GM12878 (cell line): ENCODE measurements around the gene KCNQ1OT1. TPM values are rescaled to one million over a fixed set of nuclear protein-coding genes. Genes with fewer than 3 reads are reported as not detected.

Experiments
- ATAC-seq: fragments of 200-7000 bp; cut with Tn5 transposase; 3 replicates; pipeline ENCODE4 v1.9.1; 2020; ENCODE audit warnings: mild to moderate bottlenecking, moderate library complexity
- BruUV-seq: library from RNA; stranded (reverse); fragments of 400-500 nt; replicated peaks from 2 replicates; lab custom pipeline; 2021; lab: Mats Ljungman, UMichigan
- CTCF ChIA-PET: fragments of 300-600 bp; sonication (Branson Sonifier 250); formaldehyde crosslinking; extraction: SDS; loops from one replicate; lab custom pipeline; 2021; ENCODE audit warnings: inconsistent platforms; lab: Yijun Ruan, JAX
- POLR2A ChIA-PET: fragments of 350-600 bp; formaldehyde crosslinking; extraction: SDS; loops from one replicate; lab custom pipeline; 2021; ENCODE audit warnings: inconsistent platforms; lab: Charles Lee
- RAD21 ChIA-PET: fragments of 300-600 bp; sonication (Branson Sonifier 250); formaldehyde crosslinking; loops from one replicate; lab custom pipeline; 2023; ENCODE audit warnings: antibody characterized with exemption; ENCODE audit not compliant: unreplicated experiment; lab: Charles Lee
- SMC1A ChIA-PET: fragments of 300-600 bp; sonication (Branson Sonifier 250); formaldehyde crosslinking; loops from one replicate; lab custom pipeline; 2023; ENCODE audit not compliant: unreplicated experiment, uncharacterized antibody; lab: Charles Lee
- DNase-seq: peaks from one replicate; pipeline ENCODE4 v3.0.0-alpha.2; 2011; ENCODE audit warnings: low read depth, low spot score
- FAIRE-seq: peaks from 3 replicates; lab custom pipeline; 2011; peaks lifted over from hg19 to GRCh38; lab: Jason Lieb, UNC
- H2AFZ ChIP-seq: 2 replicates; pipeline ENCODE4 v1.6.0; 2011; ENCODE audit warnings: low read depth, low read length, control low read depth; ENCODE audit not compliant: control insufficient read depth
- H3K27ac ChIP-seq: 2 replicates; pipeline ENCODE4 v1.5.1; 2011; ENCODE audit warnings: control low read depth; ENCODE audit not compliant: control insufficient read depth, insufficient read depth
- H3K27me3 ChIP-seq, 2 experiments: replicated peaks in 1 of 2; 2 replicates each; pipeline versions ENCODE4 v1.6.0 to v1.6.1; 2011; ENCODE audit warnings: low read length in 1 of 2; ENCODE audit not compliant: control insufficient read depth in 2 of 2, insufficient read depth in 2 of 2
- H3K36me3 ChIP-seq, 2 experiments: 2 replicates each; pipeline ENCODE4 v1.5.1; 2011; ENCODE audit warnings: low read length in 1 of 2; ENCODE audit not compliant: control insufficient read depth in 2 of 2, insufficient read depth in 2 of 2
- H3K4me1 ChIP-seq: 2 replicates; pipeline ENCODE4 v1.6.1; 2011; ENCODE audit warnings: mild to moderate bottlenecking, low read length, moderate library complexity, mixed read lengths; ENCODE audit not compliant: control insufficient read depth, insufficient read depth
- H3K4me2 ChIP-seq: 2 replicates; pipeline ENCODE4 v1.6.0; 2011; ENCODE audit warnings: control low read depth; ENCODE audit not compliant: control insufficient read depth, insufficient read depth
- H3K4me3 ChIP-seq: fragments of 200-600 bp; sonication (generic); 2 replicates; pipeline ENCODE4 v1.5.1; 2016
- H3K79me2 ChIP-seq: 2 replicates; pipeline ENCODE4 v1.6.0; 2011; ENCODE audit warnings: low read length; ENCODE audit not compliant: control insufficient read depth, insufficient read depth
- H3K9ac ChIP-seq: 2 replicates; pipeline ENCODE4 v1.8.0; 2011; ENCODE audit warnings: low read length, control low read depth, mixed read lengths; ENCODE audit not compliant: control insufficient read depth, insufficient read depth
- H3K9me3 ChIP-seq: replicated peaks from 3 replicates; pipeline ENCODE4 v1.5.1; 2011; ENCODE audit warnings: mild to moderate bottlenecking, low read length; ENCODE audit not compliant: control insufficient read depth, insufficient read depth
- H4K20me1 ChIP-seq: 2 replicates; pipeline ENCODE4 v1.6.0; 2011; ENCODE audit not compliant: control insufficient read depth, insufficient read depth
- RUNX3 ChIP-seq: IDR thresholded peaks from 2 replicates; pipeline ENCODE4 v1.6.1; 2012; ENCODE audit warnings: low read length, inconsistent platforms
- WGBS: methylation state at CpG from one replicate; pipeline ENCODE4 v1.1.6; 2016; ENCODE audit warnings: low lambda C conversion rate; ENCODE audit not compliant: insufficient replicate concordance, insufficient coverage; ENCODE audit errors: missing lambda C conversion rate; 5-methylcytosine and 5-hydroxymethylcytosine counted together
- in situ Hi-C: fragments of 300-500 bp; cut with MboI; formaldehyde crosslinking; loops from 9 replicates; pipeline ENCODE4 v1.14.3; 2018; ENCODE audit warnings: mixed read lengths
- intact Hi-C: fragments of 100-400 bp; cut with micrococcal nuclease; formaldehyde crosslinking; loops from one replicate; pipeline ENCODE4 v1.14.2; 2022; ENCODE audit not compliant: unreplicated experiment
- polyA plus RNA-seq, 11 experiments: library from polyadenylated mRNA; depleted of rRNA in 4 of 11; unstranded in 6 of 11; stranded (reverse) in 5 of 11; fragments of >200 nt; fragmentation: Nextera tagmentation in 4 of 11; fragmentation: Illumina TruSeq in 1 of 11; extraction: Ambion mirVana in 4 of 11; extraction: Trizol in 1 of 11; gene quantifications; 1 replicate in 1 of 11; 2 replicates in 10 of 11; pipeline versions ENCODE4 v1.2.1 to v1.2.3, GENCODE V29; 2011 to 2016; ENCODE audit warnings: inconsistent platforms in 2 of 11, missing spikeins in 2 of 11, low read depth in 1 of 11
- total RNA-seq, 4 experiments: library from RNA; depleted of rRNA in 3 of 4; stranded (reverse); fragments of >200 nt in 3 of 4; fragmentation: Illumina TruSeq in 1 of 4; extraction: Trizol in 1 of 4; gene quantifications; 2 replicates each; pipeline versions ENCODE4 v1.2.1 to v1.2.3, GENCODE V29; 2013 to 2021
- TF ChIP-seq, protein P1 (sequence below): IDR thresholded peaks from 2 replicates; pipeline ENCODE4 v1.6.1; 2012; ENCODE audit warnings: low read length, inconsistent platforms

The KCNQ1OT1 gene
- total and polyA plus RNA-seq, 10 of the 15 experiments (the other 5 are each of a cell fraction or from before 2014, with no cell fraction given): 0.02 to 1.6 (median 0.41) TPM

DNA sequence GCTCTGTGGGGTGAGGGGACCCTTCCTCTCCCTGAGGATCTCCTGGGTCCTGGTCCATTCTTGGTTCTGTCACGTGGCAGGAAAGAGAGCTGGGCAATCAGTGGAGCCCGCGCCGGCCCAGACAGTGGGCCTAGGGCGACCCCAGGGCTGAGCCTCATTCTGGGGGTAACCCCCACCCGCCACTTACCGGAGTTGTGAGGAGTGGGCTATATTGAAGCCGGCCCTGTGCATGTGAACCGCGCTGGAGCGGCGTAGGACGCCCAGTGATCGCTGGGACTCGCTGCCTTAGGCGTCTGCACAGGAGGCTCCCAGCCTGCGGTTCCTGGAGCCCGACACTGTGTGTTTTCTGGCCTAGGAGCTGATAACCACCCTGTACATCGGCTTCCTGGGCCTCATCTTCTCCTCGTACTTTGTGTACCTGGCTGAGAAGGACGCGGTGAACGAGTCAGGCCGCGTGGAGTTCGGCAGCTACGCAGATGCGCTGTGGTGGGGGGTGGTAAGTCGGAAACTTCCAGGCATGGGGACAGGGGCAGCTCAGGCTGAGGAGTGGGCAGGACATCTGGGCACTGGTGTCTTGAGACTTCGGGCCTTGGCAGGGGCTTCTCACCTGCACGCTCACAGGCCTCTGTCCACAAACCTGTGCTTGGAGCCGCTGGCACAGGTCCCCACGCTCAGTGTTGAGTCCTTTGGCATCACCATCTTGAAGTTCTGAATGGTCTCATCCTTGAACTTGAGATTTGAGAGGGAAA, 127.1 kb downstream of the KCNQ1OT1 start:
- no peak overlapping the region for H3K4me3 ChIP-seq
- FAIRE-seq: no peak
- CTCF ChIA-PET: no interaction called here
- no peak overlapping the region for H2AFZ ChIP-seq
- no peak for ATAC-seq
- RAD21 ChIA-PET: no interaction called here
- no peaks in the 10 kb centered on the region for H3K4me1 ChIP-seq
- no peaks in the 10 kb centered on the region for H3K79me2 ChIP-seq
- H3K4me2 ChIP-seq: no peak overlapping the region
- no peak for DNase-seq
- H3K27me3 ChIP-seq: no peaks in the 10 kb centered on the region
- H3K9ac ChIP-seq: no peak overlapping the region
- 58% methylated on average over 33 of the region's 33 CpGs for WGBS
- TF ChIP-seq RUNX3: no peak
- POLR2A ChIA-PET: no interaction called here
- in situ Hi-C loops (no loop called here), intact Hi-C loops (no loop called here)
- H4K20me1 ChIP-seq: no peaks in the 10 kb centered on the region
- no peak overlapping the region for H3K27ac ChIP-seq
- BruUV-seq: no TSS peak
- H3K36me3 ChIP-seq: no peaks in the 10 kb centered on the region
- SMC1A ChIA-PET: no interaction called here
- H3K9me3 ChIP-seq: no peaks in the 10 kb centered on the region

GRCh38 chr11:2571598-2572281, 128.1 kb downstream of the KCNQ1OT1 start:
- H2AFZ ChIP-seq: no peak overlapping the region
- CTCF ChIA-PET: no interaction called here
- H3K9me3 ChIP-seq: no peaks in the 10 kb centered on the region
- ATAC-seq: no peak
- RAD21 ChIA-PET: no interaction called here
- H3K27ac ChIP-seq: no peak overlapping the region
- FAIRE-seq: no peak
- SMC1A ChIA-PET: no interaction called here
- in situ Hi-C loops: no loop called here
- no peaks in the 10 kb centered on the region for H4K20me1 ChIP-seq
- H3K4me2 ChIP-seq: no peak overlapping the region
- H3K36me3 ChIP-seq: no peaks in the 10 kb centered on the region
- TF ChIP-seq, protein P1, sequence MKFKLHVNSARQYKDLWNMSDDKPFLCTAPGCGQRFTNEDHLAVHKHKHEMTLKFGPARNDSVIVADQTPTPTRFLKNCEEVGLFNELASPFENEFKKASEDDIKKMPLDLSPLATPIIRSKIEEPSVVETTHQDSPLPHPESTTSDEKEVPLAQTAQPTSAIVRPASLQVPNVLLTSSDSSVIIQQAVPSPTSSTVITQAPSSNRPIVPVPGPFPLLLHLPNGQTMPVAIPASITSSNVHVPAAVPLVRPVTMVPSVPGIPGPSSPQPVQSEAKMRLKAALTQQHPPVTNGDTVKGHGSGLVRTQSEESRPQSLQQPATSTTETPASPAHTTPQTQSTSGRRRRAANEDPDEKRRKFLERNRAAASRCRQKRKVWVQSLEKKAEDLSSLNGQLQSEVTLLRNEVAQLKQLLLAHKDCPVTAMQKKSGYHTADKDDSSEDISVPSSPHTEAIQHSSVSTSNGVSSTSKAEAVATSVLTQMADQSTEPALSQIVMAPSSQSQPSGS: no peak
- no TSS peak for BruUV-seq
- H3K9ac ChIP-seq: no peak overlapping the region
- intact Hi-C loops: no loop called here
- no peak overlapping the region for H3K4me3 ChIP-seq
- POLR2A ChIA-PET: no interaction called here
- H3K79me2 ChIP-seq: no peaks in the 10 kb centered on the region
- DNase-seq: no peak
- no peaks in the 10 kb centered on the region for H3K27me3 ChIP-seq
- no peaks in the 10 kb centered on the region for H3K4me1 ChIP-seq
- WGBS: 58% methylated on average over 21 of the region's 23 CpGs
